Endothelial cell (in vitro differentiated cells): Measurements from ENCODE around the gene ANKRD2. TPM values are rescaled to one million over a fixed set of nuclear protein-coding genes. Genes with fewer than 3 reads are reported as not detected.

ENCODE experiments used
- DNase-seq: peaks from one replicate; pipeline ENCODE4 v3.0.0; 2021; ENCODE audit warnings: low spot score
- H3K27ac Mint-ChIP-seq: one replicate; pipeline ENCODE4 v1.8.0; 2021; ENCODE audit warnings: mixed read lengths, inconsistent platforms; ENCODE audit not compliant: unreplicated experiment
- H3K27me3 Mint-ChIP-seq: one replicate; pipeline ENCODE4 v1.8.0; 2021; ENCODE audit warnings: mild to moderate bottlenecking, moderate library complexity, mixed read lengths, inconsistent platforms; ENCODE audit not compliant: unreplicated experiment
- H3K36me3 Mint-ChIP-seq: one replicate; pipeline ENCODE4 v1.8.0; 2021; ENCODE audit warnings: mild to moderate bottlenecking, low read depth, mixed read lengths, inconsistent platforms; ENCODE audit not compliant: unreplicated experiment
- H3K4me1 Mint-ChIP-seq: one replicate; pipeline ENCODE4 v1.8.0; 2021; ENCODE audit warnings: mild to moderate bottlenecking, mixed read lengths, inconsistent platforms; ENCODE audit not compliant: unreplicated experiment
- H3K4me3 Mint-ChIP-seq: one replicate; pipeline ENCODE4 v1.8.0; 2021; ENCODE audit warnings: mild to moderate bottlenecking, mixed read lengths, inconsistent platforms; ENCODE audit not compliant: unreplicated experiment
- H3K9me3 Mint-ChIP-seq: one replicate; pipeline ENCODE4 v1.8.0; 2021; ENCODE audit warnings: mixed read lengths, inconsistent platforms; ENCODE audit not compliant: unreplicated experiment
- total RNA-seq: library from RNA; stranded (reverse); fragmentation: NEBNext Ultra II Directional; extraction: Animal tissue kit (Norgen Biotek cat#: 25700); gene quantifications from one replicate; pipeline ENCODE4 v1.2.1, GENCODE V29; 2021; ENCODE audit not compliant: unreplicated experiment
- TF ChIP-seq, protein P1 (sequence below): fragments of 200-600 bp; sonication (generic); IDR thresholded peaks from one replicate; pipeline ENCODE4 v1.5.0; 2021; ENCODE audit warnings: antibody characterized with exemption; ENCODE audit not compliant: unreplicated experiment

ANKRD2 gene
- total RNA-seq, 1 donor from 2014 or later, result 0.33 TPM

DNA sequence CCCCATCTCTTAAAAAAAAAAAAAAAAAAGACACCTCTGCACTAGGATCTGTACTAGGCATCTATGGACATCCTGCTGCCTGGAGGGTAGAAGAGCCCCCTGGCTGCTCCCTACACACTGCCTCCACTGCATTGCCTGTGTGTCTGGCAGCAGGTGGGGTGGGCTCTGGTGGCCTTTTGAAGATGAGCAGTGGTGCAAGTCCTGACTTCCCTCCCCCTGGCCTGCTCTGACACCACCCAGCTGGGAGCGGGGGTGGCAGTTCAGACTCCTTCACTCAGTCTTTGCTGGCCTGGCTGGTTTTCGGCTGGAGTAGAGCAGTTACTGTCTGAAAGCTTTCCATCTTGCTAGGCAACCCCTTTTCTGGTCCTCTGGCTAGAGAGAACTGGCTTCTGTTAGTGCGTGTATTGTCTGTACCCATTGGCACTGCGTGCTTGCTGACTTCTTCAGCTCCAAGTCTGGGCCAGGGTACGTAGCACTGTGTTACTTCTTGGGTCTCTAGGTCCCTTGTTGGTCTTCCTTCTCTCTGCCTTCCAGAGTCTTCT, 34.6 kb downstream of the ANKRD2 start:
- no peaks in the 10 kb centered on the region for H3K4me1 Mint-ChIP-seq
- H3K27ac Mint-ChIP-seq, result no peak overlapping the region

DNA sequence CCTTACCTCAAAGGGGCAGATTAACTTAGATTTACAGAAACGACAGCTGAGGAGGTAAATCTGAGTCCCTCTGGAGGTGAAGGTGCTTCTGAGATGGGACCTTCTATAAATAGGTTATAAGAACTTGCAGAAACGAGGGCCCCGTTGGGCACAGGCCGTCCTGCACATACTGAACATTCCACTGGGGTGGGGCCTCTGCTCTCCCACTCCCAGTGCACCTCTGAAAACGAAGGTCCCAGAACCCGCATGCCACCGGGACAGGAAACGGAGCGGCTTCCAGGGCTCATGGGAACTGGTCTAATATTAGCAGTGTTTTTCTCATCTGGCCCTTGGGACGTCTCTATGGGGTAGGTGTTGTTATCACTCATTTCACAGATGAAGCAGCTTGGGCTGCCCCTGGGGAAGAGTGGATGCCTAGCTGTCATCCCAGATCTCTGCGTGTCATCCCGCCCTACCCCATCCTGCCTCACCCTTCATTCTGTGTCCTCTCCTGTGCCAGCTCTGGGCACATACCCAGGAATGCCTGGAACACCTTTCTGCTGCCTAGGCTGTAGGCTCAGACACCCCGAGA, 36.5 kb downstream of the ANKRD2 start:
- TF ChIP-seq, protein P1, sequence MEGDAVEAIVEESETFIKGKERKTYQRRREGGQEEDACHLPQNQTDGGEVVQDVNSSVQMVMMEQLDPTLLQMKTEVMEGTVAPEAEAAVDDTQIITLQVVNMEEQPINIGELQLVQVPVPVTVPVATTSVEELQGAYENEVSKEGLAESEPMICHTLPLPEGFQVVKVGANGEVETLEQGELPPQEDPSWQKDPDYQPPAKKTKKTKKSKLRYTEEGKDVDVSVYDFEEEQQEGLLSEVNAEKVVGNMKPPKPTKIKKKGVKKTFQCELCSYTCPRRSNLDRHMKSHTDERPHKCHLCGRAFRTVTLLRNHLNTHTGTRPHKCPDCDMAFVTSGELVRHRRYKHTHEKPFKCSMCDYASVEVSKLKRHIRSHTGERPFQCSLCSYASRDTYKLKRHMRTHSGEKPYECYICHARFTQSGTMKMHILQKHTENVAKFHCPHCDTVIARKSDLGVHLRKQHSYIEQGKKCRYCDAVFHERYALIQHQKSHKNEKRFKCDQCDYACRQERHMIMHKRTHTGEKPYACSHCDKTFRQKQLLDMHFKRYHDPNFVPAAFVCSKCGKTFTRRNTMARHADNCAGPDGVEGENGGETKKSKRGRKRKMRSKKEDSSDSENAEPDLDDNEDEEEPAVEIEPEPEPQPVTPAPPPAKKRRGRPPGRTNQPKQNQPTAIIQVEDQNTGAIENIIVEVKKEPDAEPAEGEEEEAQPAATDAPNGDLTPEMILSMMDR, result no peak
- no peaks in the 10 kb centered on the region for H3K4me1 Mint-ChIP-seq
- H3K36me3 Mint-ChIP-seq, result no peaks in the 10 kb centered on the region
- no peak for DNase-seq
- no peak overlapping the region for H3K27ac Mint-ChIP-seq
- no peak overlapping the region for H3K4me3 Mint-ChIP-seq
- H3K9me3 Mint-ChIP-seq, result no peaks in the 10 kb centered on the region
- no peaks in the 10 kb centered on the region for H3K27me3 Mint-ChIP-seq

More for the DNA sequence above, 34.6 kb downstream of the ANKRD2 start:
- Mint-ChIP-seq H3K9me3 (no peaks in the 10 kb centered on the region), H3K4me3 (no peak overlapping the region), H3K27me3 (no peaks in the 10 kb centered on the region), H3K36me3 (no peaks in the 10 kb centered on the region)
- DNase-seq, result no peak
- TF ChIP-seq, protein P1, result no peak

DNA sequence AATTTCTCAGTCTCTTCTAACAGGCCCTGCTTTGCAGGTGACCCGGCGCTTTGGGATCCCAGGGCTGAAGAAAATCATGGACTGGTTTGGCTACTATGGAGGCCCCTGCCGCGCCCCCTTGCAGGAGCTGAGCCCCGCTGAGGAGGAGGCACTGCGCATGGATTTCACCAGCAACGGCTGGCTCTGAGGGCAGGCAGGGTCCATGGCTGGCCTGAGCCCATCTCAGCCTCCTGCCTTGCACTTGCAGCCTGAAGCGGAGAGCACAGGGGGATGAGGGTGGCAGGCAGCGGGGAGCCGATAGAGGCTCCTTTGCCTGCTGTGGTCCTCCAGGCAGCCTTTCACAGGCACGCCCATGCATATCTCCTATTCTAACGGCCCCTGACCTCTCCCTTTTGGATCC, 38.9 kb downstream of the ANKRD2 start:
- no peak for DNase-seq
- TF ChIP-seq, protein P1, result no peak
- Mint-ChIP-seq H3K9me3 (no peaks in the 10 kb centered on the region), H3K4me3 (no peak overlapping the region), H3K27ac (no peak overlapping the region), H3K27me3 (no peaks in the 10 kb centered on the region), H3K36me3 (no peaks in the 10 kb centered on the region), H3K4me1 (no peaks in the 10 kb centered on the region)

DNA sequence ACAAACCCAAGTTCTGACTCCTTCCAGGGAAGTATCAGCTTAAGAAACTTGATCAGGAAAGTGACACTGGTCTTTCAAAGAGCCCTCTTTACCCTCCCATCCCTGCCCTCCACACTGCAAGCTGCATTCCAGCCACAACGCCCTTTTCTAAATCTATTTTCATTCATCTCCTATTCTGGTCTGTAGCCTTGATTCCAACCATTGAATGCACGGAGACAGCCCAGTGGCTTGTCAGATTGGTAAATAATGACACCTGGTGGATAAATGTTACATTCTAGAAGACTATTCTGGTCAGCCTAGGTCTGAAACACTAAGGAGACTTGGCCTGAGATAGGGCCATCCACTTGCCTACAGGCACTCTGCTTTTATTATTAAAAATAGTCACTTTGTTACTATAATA, 39.8 kb downstream of the ANKRD2 start:
- Mint-ChIP-seq H3K27me3 (no peaks in the 10 kb centered on the region), H3K9me3 (no peaks in the 10 kb centered on the region), H3K4me1 (no peaks in the 10 kb centered on the region), H3K36me3 (peaks cover 4% of the 10 kb centered on the region), H3K4me3 (no peak overlapping the region), H3K27ac (no peak overlapping the region)
- TF ChIP-seq, protein P1, result no peak
- no peak for DNase-seq

DNA sequence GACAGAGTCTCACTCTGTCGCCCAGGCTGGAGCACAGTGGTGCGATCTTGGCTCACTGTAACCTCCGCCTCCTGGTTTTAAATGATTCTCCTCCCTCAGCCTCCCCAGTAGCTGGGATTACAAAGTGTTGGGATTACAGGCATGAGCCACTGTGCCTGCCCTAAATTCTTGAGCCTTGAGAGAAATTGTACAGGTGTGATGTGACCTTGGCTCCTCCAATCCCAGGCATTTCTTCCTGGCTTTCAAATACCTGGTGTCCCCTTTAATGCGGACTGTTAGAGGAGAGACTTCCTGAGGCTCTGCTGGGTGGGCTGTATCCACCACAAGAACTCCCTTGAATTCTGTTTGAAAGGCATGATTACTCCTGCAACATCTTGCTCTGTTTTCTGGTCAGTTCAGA, 45.7 kb downstream of the ANKRD2 start:
- no peaks in the 10 kb centered on the region for H3K27me3 Mint-ChIP-seq
- H3K4me3 Mint-ChIP-seq, result no peak overlapping the region
- TF ChIP-seq, protein P1, result no peak
- H3K9me3 Mint-ChIP-seq, result no peaks in the 10 kb centered on the region
- H3K4me1 Mint-ChIP-seq, result no peaks in the 10 kb centered on the region
- H3K27ac Mint-ChIP-seq, result no peak overlapping the region
- no peak for DNase-seq
- H3K36me3 Mint-ChIP-seq, result peaks cover 4% of the 10 kb centered on the region
